Measurements from ENCODE around the gene CAPZA2.

DNA sequence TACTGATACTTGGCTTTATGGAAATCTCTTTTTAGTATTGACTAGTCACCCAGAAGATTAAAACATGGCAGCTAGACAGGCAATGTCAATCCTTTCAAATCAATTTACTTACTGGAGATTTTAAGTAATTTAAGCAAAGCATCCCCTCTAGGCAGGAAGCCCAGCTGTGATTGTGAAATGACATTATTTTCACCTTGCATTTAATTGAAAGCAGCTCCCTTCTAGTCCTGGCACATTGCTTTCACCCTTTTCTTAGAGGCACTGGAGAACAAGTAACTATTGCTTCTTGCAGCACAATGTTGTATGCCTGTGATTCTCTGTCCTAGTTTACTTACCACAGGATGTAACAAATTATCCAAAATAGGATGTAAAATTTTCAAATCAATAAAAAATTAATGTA lies 104.2 kb downstream of the CAPZA2 start:
- TF ChIP-seq PATZ1 (CRISPR knock-in tag; IDR thresholded peaks at IDR 0.05; ENCODE audit: borderline replicate concordance) (no peak), PPARA (CRISPR knock-in tag; IDR thresholded peaks at IDR 0.05; ENCODE audit: borderline replicate concordance) (no peak), ZFP30 (CRISPR knock-in tag; IDR thresholded peaks at IDR 0.05) (no peak), OSR1 (CRISPR knock-in tag; IDR thresholded peaks at IDR 0.05) (no peak), ARNTL (CRISPR knock-in tag; IDR thresholded peaks at IDR 0.05; ENCODE audit: borderline replicate concordance, low read depth) (no peak), BACH2 (CRISPR knock-in tag; IDR thresholded peaks at IDR 0.05; ENCODE audit: borderline replicate concordance) (no peak)

Measured in SK-N-SH treated with all-trans-retinoic acid at 6 μM for 48 hours (cell line).